Measurements from ENCODE around the gene ZNF385B.
"Not testable (repeated sequence)": the region's sequence is repeated elsewhere in the genome, so short reads cannot be mapped to it uniquely, and the experiment has no call there.

ZNF385B gene

GRCh38 chr2:179636100-179636980 is 225.1 kb downstream of the ZNF385B start:
- H3K27ac ChIP-seq (replicated peaks) = no peak overlapping the region
- no peaks in the 10 kb centered on the region for H3K27me3 ChIP-seq (ENCODE audit: insufficient read depth, poor library complexity, severe bottlenecking)
- no peak for TF ChIP-seq POLR2AphosphoS5 (IDR thresholded peaks at IDR 0.05; ENCODE audit: low read depth)
- TF ChIP-seq CTCF (IDR thresholded peaks at IDR 0.05; ENCODE audit: insufficient read depth, low read length) = no peak
- TF ChIP-seq SPI1 (IDR thresholded peaks at IDR 0.05; ENCODE audit: borderline replicate concordance, low read depth) = no peak
- TF ChIP-seq REST (IDR thresholded peaks at IDR 0.05; ENCODE audit: insufficient replicate concordance, low read depth) = no peak
- TF ChIP-seq GABPA (IDR thresholded peaks at IDR 0.05; ENCODE audit: low read depth) = no peak
- no peak overlapping the region for H3K4me3 ChIP-seq (replicated peaks; ENCODE audit: insufficient read depth, low read length)
- DNase-seq (ENCODE audit: low read depth in 1 of 2, low spot score in 1 of 2) = no peak

- H3K4me3 ChIP-seq (replicated peaks; ENCODE audit: insufficient read depth, low read length); DNase-seq (ENCODE audit: low read depth in 1 of 2, low spot score in 1 of 2); H3K27ac ChIP-seq (replicated peaks); H3K27me3 ChIP-seq (ENCODE audit: insufficient read depth, poor library complexity, severe bottlenecking): not testable (repeated sequence)
These were observed 229.5 kb downstream of the ZNF385B start for GRCh38 chr2:179631769-179632385.

- H3K4me3 ChIP-seq (replicated peaks; ENCODE audit: insufficient read depth, low read length); H3K27me3 ChIP-seq (ENCODE audit: insufficient read depth, poor library complexity, severe bottlenecking); DNase-seq (ENCODE audit: low read depth in 1 of 2, low spot score in 1 of 2); H3K27ac ChIP-seq (replicated peaks): not testable (repeated sequence)
These were observed 231.6 kb downstream of the ZNF385B start for GRCh38 chr2:179629776-179630175.

- Histone ChIP-seq H3K27ac (replicated peaks) (no peak overlapping the region), H3K27me3 (ENCODE audit: insufficient read depth, poor library complexity, severe bottlenecking) (no peaks in the 10 kb centered on the region), H3K4me3 (replicated peaks; ENCODE audit: insufficient read depth, low read length) (no peak overlapping the region)
- DNase-seq (ENCODE audit: low read depth in 1 of 2, low spot score in 1 of 2) = no peak
- TF ChIP-seq GABPA (IDR thresholded peaks at IDR 0.05; ENCODE audit: low read depth) (no peak), POLR2AphosphoS5 (IDR thresholded peaks at IDR 0.05; ENCODE audit: low read depth) (no peak), CTCF (IDR thresholded peaks at IDR 0.05; ENCODE audit: insufficient read depth, low read length) (no peak), REST (IDR thresholded peaks at IDR 0.05; ENCODE audit: insufficient replicate concordance, low read depth) (no peak), SPI1 (IDR thresholded peaks at IDR 0.05; ENCODE audit: borderline replicate concordance, low read depth) (no peak)
These were observed 235.2 kb downstream of the ZNF385B start for GRCh38 chr2:179626261-179626660.
